Right atrium auricular region (tissue), 2 donors: ENCODE measurements around the gene TMC4. TPM values are rescaled to one million over a fixed set of nuclear protein-coding genes. Genes with fewer than 3 reads are reported as not detected.

Experiments
- DNase-seq: peaks from one replicate; pipeline ENCODE4 v3.0.0-alpha.2; 2019; ENCODE audit warnings: low spot score
- H3K27ac ChIP-seq, 2 donors: fragments of 200-600 bp; sonication (generic); 1 replicate in 1 of 2; 2 replicates in 1 of 2; pipeline ENCODE4 v1.5.1; 2016 to 2019
- H3K27me3 ChIP-seq, 2 donors: fragments of 200-600 bp; sonication (generic); one replicate each; pipeline versions ENCODE4 v1.5.1 to v1.6.0; 2017 to 2019
- H3K36me3 ChIP-seq: fragments of 200-600 bp; sonication (generic); one replicate; pipeline ENCODE4 v1.5.1; 2016
- H3K4me1 ChIP-seq, 2 donors: fragments of 200-600 bp; sonication (generic); one replicate each; pipeline versions ENCODE4 v1.5.1 to v1.6.0; 2017 to 2019
- H3K4me3 ChIP-seq, 2 donors: fragments of 200-600 bp; sonication (generic); 1 replicate in 1 of 2; 2 replicates in 1 of 2; pipeline ENCODE4 v1.5.1; 2017 to 2019; ENCODE audit warnings: mild to moderate bottlenecking in 1 of 2, moderate library complexity in 1 of 2
- H3K9me3 ChIP-seq, 2 donors: fragments of 200-600 bp; sonication (generic); one replicate each; pipeline ENCODE4 v1.5.1; 2019
- total RNA-seq, 2 donors: library from RNA; depleted of rRNA; stranded (reverse); fragments of >200 nt; gene quantifications; one replicate each; pipeline ENCODE4 v1.1.0, GENCODE V29; 2016
- TF ChIP-seq, protein P1 (sequence below), 2 donors: fragments of 200-600 bp; sonication (generic); IDR thresholded peaks; one replicate each; pipeline ENCODE4 v1.5.1; 2019; ENCODE audit warnings: antibody characterized with exemption in 2 of 2

Gene TMC4
- total RNA-seq, 2 donors from 2014 or later: 1.7 to 2.8 TPM

- no peaks in the 10 kb centered on the region for H3K27me3 ChIP-seq
- no peaks in the 10 kb centered on the region for H3K9me3 ChIP-seq
- TF ChIP-seq, protein P1, sequence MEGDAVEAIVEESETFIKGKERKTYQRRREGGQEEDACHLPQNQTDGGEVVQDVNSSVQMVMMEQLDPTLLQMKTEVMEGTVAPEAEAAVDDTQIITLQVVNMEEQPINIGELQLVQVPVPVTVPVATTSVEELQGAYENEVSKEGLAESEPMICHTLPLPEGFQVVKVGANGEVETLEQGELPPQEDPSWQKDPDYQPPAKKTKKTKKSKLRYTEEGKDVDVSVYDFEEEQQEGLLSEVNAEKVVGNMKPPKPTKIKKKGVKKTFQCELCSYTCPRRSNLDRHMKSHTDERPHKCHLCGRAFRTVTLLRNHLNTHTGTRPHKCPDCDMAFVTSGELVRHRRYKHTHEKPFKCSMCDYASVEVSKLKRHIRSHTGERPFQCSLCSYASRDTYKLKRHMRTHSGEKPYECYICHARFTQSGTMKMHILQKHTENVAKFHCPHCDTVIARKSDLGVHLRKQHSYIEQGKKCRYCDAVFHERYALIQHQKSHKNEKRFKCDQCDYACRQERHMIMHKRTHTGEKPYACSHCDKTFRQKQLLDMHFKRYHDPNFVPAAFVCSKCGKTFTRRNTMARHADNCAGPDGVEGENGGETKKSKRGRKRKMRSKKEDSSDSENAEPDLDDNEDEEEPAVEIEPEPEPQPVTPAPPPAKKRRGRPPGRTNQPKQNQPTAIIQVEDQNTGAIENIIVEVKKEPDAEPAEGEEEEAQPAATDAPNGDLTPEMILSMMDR (IDR thresholded peaks at IDR 0.05): no peak
- DNase-seq: peak; percentile 99
- H3K27ac ChIP-seq: peak overlapping the region; percentile 96 to 97
- peak overlapping the region; percentile 63 to 94 for H3K4me3 ChIP-seq
- peaks cover 0 to 24% of the 10 kb centered on the region in 2 donors for H3K4me1 ChIP-seq
- peaks cover 15% of the 10 kb centered on the region for H3K36me3 ChIP-seq
Measured at GRCh38 chr19:54190503-54191010, 17.6 kb upstream of the TMC4 start.

DNA sequence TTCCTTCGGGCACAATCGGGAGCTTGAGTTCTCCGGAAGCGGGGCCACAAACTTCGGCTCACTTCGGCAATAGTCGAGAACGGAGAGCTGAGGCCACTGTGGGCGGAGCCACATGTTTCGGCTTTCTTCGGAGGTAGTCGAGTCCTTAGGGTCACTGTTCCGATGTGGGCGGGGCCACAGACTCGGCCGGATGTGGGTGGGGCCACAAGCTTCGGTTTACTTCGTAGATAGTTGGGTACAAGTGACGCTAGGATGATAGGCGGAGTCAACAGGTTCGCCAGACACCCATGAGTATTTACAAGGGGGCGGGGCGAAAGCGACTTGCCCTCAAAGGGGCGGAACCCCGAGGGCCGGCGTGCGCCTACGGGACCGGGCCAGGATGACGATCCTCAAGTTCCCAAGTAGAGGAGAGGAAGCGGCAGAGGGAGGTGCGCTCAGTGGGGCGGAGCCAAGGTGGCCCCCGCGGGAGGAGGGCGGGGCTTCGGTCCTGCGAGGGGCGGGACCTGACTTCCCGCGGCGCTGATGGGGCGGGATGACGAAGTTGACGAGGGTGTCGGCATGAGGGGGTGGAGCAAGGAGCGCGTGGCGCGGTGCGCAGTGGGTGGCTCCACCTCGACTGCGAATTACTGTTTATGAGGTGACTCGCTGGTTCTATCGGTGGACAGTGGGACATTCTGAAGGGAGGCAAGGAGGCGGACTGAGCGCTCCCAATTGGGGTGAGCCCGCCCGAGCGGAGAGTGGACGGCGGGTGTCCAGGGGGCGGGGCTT lies 17.0 kb upstream of the TMC4 start:
- Histone ChIP-seq H3K4me3 (peak overlapping the region; percentile 63 to 94), H3K27me3 (no peaks in the 10 kb centered on the region), H3K27ac (peak overlapping the region; percentile 96 to 97), H3K9me3 (no peaks in the 10 kb centered on the region), H3K36me3 (peaks cover 15% of the 10 kb centered on the region), H3K4me1 (peaks cover 0 to 24% of the 10 kb centered on the region in 2 donors)
- DNase-seq: peak; percentile 100
- TF ChIP-seq, protein P1 (IDR thresholded peaks at IDR 0.05): no peak

GRCh38 chr19:54189145-54189734 lies 16.3 kb upstream of the TMC4 start, which contains the start of gene MBOAT7:
TSS of gene MBOAT7 (minus strand) at chr19:54189580. CDS start at chr19:54188508, 1,072 bp downstream.
- peak within 1 kb of the TSS; percentile 63 to 94 for H3K4me3 ChIP-seq
- H3K27me3 ChIP-seq: no peaks in the 10 kb centered on the region
- TF ChIP-seq, protein P1 (IDR thresholded peaks at IDR 0.05): peak in 1 of 2 donors; percentile 56
- H3K36me3 ChIP-seq: peaks cover 13% of the 10 kb centered on the region
- H3K4me1 ChIP-seq: peaks cover 0 to 24% of the 10 kb centered on the region in 2 donors
- no peaks in the 10 kb centered on the region for H3K9me3 ChIP-seq
- peak within 1 kb of the TSS; percentile 96 to 97 for H3K27ac ChIP-seq
- no peak for DNase-seq

DNA sequence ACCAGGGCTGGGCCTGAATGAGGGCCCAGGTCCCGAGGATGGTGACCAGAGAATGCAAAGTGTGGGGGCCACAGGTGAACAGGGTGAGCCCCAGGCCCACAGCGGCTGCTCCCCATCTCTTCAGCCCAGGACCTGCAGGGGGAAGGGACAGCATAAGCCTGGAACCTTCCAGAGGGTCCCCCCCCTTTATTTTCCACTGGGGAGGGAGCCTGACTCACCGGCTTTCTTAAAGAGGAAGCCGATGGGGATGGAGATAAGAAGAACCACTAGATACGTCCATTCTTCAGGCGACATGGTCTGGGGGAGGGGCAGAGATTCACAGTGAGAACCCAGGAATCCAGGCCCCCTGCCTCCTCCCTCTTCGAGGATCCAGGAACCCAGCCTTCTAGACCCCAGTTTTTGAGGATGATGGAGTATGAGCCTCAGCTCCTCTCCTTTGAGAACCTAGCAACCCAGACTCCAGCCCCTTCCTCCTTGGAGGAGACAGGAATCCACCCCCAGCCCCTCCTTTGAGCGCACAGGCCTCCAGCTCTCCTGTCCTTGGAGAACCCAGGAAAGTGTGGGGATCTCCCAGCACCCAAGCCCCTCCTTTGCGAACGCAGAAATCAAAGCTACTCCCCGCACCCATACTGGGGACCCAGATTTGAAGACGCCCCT lies 15.4 kb upstream of the TMC4 start:
- DNase-seq: no peak
- TF ChIP-seq, protein P1 (IDR thresholded peaks at IDR 0.05): no peak
- peaks cover 4% of the 10 kb centered on the region for H3K36me3 ChIP-seq
- H3K27me3 ChIP-seq: no peaks in the 10 kb centered on the region
- H3K27ac ChIP-seq: peak overlapping the region; percentile 96 to 97
- H3K4me3 ChIP-seq: peak overlapping the region; percentile 60 to 94
- no peaks in the 10 kb centered on the region for H3K9me3 ChIP-seq
- H3K4me1 ChIP-seq: peaks cover 0 to 24% of the 10 kb centered on the region in 2 donors

GRCh38 chr19:54186934-54187381 lies 14.0 kb upstream of the TMC4 start:
- no peak for DNase-seq
- H3K4me3 ChIP-seq: no peak overlapping the region

More at GRCh38 chr19:54186934-54187381, 14.0 kb upstream of the TMC4 start:
- TF ChIP-seq, protein P1 (IDR thresholded peaks at IDR 0.05): no peak
- Histone ChIP-seq H3K27me3 (no peaks in the 10 kb centered on the region), H3K36me3 (no peaks in the 10 kb centered on the region), H3K4me1 (peaks cover 0 to 19% of the 10 kb centered on the region in 2 donors), H3K27ac (no peak overlapping the region), H3K9me3 (no peaks in the 10 kb centered on the region)
